Measurements from ENCODE around the gene RAD51C.
"Not testable (repeated sequence)": the region's sequence is repeated elsewhere in the genome, so short reads cannot be mapped to it uniquely, and the experiment has no call there.

GRCh38 chr17:58778482-58778881, 86.1 kb downstream of the RAD51C start:
- not testable (repeated sequence) for TF ChIP-seq CTCF (conservative IDR thresholded peaks at IDR 0.05 in 1 of 2, IDR thresholded peaks at IDR 0.05 in 1 of 2; ENCODE audit: extremely low read depth in 1 of 2, insufficient read depth in 1 of 2, low read depth in 1 of 2, low read length in 2 of 2); EZH2 (IDR thresholded peaks at IDR 0.05; ENCODE audit: borderline replicate concordance, low read length)
